ENCODE data around the gene NPEPL1.

Gene NPEPL1

DNA sequence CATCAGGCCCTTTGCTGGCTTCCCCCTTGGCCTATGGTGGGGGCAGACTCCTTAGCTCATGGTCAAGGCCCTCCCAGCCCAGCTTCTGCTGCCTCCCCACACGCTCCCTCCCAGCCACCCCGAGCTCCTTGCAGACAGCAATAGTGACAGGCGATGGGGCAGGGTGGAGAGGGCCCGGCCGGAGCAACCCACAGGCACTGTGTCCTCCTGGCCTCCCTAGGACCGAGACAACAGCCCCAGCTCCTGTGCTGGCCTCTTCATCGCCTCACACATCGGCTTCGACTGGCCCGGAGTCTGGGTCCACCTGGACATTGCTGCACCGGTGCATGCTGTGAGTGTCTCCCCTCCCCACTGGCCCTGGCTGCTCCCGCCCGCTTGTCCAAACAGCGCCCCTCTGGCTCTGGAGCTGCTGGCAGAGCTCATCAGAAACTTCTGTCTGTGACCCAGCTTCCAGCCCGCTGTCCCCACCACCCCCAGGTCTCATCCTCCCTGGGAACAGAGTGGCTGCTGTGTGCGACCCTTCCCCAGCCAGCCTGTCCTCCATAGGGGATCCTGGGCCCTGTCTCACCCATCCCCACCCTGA is 21.8 kb downstream of the NPEPL1 start:
- TF ChIP-seq, protein P1, sequence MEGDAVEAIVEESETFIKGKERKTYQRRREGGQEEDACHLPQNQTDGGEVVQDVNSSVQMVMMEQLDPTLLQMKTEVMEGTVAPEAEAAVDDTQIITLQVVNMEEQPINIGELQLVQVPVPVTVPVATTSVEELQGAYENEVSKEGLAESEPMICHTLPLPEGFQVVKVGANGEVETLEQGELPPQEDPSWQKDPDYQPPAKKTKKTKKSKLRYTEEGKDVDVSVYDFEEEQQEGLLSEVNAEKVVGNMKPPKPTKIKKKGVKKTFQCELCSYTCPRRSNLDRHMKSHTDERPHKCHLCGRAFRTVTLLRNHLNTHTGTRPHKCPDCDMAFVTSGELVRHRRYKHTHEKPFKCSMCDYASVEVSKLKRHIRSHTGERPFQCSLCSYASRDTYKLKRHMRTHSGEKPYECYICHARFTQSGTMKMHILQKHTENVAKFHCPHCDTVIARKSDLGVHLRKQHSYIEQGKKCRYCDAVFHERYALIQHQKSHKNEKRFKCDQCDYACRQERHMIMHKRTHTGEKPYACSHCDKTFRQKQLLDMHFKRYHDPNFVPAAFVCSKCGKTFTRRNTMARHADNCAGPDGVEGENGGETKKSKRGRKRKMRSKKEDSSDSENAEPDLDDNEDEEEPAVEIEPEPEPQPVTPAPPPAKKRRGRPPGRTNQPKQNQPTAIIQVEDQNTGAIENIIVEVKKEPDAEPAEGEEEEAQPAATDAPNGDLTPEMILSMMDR (IDR thresholded peaks at IDR 0.05; ENCODE audit: low read depth, low read length, missing control alignments) = no peak
- no peak for DNase-seq (ENCODE audit: low read depth)
- in situ Hi-C loops (cut with HindIII; ENCODE audit: low sequenced_read_pairs) = no loop called here
- H3K4me3 ChIP-seq (ENCODE audit: low read depth, low read length) = no peak overlapping the region

DNA sequence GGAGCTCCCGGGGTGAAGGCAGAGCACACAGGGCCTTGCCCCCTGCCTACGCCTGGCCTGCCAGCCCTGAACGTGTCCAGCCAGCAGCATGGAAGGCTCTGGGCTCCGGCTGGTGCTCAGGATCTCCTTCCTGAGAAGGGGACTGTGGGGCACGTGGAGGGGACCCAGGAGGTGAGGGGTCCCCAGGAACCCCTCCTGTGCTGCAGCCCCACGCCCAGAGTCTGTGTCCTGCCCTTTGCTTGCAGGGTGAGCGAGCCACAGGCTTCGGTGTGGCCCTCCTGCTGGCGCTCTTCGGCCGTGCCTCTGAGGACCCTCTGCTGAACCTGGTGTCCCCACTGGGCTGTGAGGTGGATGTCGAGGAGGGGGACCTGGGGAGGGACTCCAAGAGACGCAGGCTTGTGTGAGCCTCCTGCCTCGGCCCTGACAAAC is 22.3 kb downstream of the NPEPL1 start:
- no peak overlapping the region for H3K4me3 ChIP-seq (ENCODE audit: low read depth, low read length)
- in situ Hi-C loops (cut with HindIII; ENCODE audit: low sequenced_read_pairs) = no loop called here
- no peak for DNase-seq (ENCODE audit: low read depth)
- TF ChIP-seq, protein P1 (IDR thresholded peaks at IDR 0.05; ENCODE audit: low read depth, low read length, missing control alignments) = no peak

DNA sequence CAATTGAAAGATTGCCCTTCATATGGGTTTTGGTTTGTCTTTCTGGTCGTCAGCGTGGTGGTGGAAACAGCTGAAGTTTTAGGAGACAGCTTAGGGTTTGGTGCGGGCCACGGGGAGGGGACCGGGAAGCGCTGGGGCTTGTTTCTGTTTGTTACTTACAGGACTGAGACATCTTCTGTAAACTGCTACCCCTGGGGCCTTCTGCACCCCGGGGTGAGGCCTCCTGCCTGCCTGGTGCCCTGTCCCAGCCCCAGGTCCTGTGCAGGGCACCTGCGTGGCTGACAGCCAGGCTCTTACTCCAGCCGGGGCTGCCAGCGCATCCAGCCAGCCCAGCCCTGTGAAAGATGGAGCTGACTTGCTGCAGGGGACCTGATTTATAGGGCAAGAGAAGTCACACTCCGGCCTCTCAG is 22.8 kb downstream of the NPEPL1 start:
- TF ChIP-seq, protein P1 (IDR thresholded peaks at IDR 0.05; ENCODE audit: low read depth, low read length, missing control alignments) = no peak
- in situ Hi-C loops (cut with HindIII; ENCODE audit: low sequenced_read_pairs) = no loop called here
- no peak overlapping the region for H3K4me3 ChIP-seq (ENCODE audit: low read depth, low read length)
- DNase-seq (ENCODE audit: low read depth) = no peak

DNA sequence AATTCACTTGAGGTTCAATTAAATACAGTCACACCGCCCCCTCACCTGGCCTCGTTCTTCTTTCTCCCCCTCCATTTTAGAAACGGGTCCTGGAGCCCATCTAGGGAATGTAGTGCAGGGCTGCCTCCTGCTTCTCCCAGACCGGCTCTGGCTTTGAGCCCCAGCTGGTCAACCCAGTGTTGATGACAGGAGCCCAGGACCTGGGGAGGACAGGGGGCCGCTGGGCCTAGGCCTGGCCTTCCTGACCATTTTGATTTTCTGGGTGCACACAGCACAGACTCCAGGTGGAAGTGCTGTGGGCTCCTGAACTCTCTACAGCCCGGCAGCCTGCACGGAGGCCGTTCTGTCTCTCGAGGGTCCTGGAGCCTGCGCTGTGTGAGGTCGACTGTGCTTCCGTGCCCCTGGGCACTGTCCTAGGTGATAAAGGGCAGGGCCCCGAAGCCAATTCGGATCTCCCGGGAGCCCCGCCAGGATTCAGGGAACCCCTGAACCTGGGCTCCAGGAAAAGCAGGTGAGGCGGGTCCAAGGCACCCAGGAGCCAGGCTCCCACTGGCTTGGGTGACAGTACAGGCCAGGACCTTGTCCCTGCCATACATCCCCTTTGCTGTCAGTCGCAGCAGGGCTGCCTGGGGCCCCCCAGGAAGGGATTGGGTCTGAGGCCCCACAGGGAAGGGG is 23.3 kb downstream of the NPEPL1 start:
- no peak for DNase-seq (ENCODE audit: low read depth)
- in situ Hi-C loops (cut with HindIII; ENCODE audit: low sequenced_read_pairs) = no loop called here
- no peak overlapping the region for H3K4me3 ChIP-seq (ENCODE audit: low read depth, low read length)
- TF ChIP-seq, protein P1 (IDR thresholded peaks at IDR 0.05; ENCODE audit: low read depth, low read length, missing control alignments) = no peak

DNA sequence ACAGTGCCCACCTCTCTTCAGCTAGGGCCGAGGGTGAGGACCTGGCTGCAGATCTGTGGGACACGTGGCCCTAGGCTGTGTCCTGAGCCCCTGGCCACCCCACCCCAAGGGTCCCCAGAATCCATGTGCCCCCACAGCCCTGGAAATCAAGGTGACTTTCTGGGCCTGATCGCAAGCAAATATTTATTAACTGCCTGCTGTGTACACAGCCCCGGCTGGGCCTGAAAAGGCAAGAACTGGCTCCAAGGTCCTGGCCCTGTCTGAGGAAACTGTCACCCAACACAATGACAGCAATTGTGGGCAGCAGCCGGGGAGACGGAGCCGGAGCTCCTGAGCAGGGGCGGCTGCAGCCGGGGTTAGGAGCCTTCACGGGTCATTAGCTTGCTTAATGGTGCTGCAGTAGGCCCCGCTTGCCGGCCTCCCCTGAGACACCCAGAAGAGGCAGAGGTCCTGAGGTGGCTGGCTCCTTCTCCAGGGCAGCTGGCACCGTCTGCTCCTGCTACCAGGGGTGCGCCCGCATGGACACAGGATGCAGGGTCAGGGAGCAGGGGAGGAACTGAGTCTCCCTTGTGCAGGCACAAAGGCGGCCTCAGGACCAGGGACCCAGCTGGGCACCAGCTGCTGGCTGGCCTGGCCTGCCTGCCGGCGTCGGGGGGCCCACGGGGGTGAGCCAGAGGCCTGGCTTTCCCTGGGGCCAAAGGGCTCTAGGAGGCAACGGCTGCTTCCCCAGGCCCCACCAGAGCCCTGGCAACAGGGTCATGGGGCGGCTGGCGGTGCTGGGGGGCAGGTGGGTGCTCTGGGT is 24.1 kb downstream of the NPEPL1 start:
- TF ChIP-seq, protein P1 (IDR thresholded peaks at IDR 0.05; ENCODE audit: low read depth, low read length, missing control alignments) = no peak
- DNase-seq (ENCODE audit: low read depth) = no peak
- no peak overlapping the region for H3K4me3 ChIP-seq (ENCODE audit: low read depth, low read length)
- in situ Hi-C loops (cut with HindIII; ENCODE audit: low sequenced_read_pairs) = no loop called here

DNA sequence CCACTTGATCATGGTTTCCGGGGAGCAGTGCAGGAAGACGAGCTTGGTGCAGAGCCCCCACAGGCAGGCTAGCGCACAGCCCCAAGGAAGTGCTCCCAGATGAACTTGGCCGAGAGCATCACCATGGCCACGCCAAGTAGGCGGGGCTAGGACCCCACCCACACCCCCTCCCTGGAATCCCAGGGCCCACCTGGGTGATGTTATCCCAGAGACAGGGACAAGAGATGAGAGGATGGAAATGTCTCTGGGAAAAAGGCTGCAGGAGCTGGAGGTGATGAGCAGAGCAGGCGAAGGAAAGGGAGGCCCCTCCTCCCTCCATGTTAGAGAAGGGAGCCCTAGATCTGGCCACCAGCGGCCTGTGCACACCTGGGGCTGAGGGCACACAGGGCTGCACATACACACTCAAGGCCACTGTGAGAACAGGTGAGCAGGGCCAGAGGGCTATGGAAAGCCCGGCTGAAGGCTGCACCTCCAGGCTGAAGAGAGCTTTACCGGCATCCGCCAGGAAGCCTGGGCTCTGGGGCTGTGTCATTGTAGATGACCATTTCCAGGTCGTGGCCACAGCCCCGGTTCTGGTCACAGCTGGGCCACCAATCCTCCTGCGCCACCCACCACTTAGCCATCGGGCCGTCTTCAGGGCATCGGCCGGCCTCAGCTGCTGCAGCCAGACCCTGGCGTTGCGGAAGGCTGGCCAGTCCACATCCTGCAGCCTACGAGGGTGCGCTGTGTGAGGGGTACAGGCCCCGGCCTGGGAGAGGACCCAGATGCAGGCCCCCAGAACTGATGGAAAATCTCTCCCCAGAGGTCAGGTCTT is 24.9 kb downstream of the NPEPL1 start:
- H3K4me3 ChIP-seq (ENCODE audit: low read depth, low read length) = no peak overlapping the region
- in situ Hi-C loops (cut with HindIII; ENCODE audit: low sequenced_read_pairs) = no loop called here
- TF ChIP-seq, protein P1 (IDR thresholded peaks at IDR 0.05; ENCODE audit: low read depth, low read length, missing control alignments) = no peak
- DNase-seq (ENCODE audit: low read depth) = no peak

Measured in astrocyte of the cerebellum (primary cell).